Activated gamma-delta T cell (primary cell): Measurements from ENCODE around the gene TENM4.
"Not testable (repeated sequence)": the region's sequence is repeated elsewhere in the genome, so short reads cannot be mapped to it uniquely, and the experiment has no call there.

Source experiments
- DNase-seq: peaks from one replicate; lab custom pipeline; 2025; lab: John Stamatoyannopoulos, UW

Gene TENM4

GRCh38 chr11:79021601-79022000, 419.2 kb downstream of the TENM4 start:
- DNase-seq, result no peak

GRCh38 chr11:79019975-79020374, 420.9 kb downstream of the TENM4 start:
- DNase-seq, result no peak

- no peak for DNase-seq
Measured at GRCh38 chr11:79019277-79019676, 421.6 kb downstream of the TENM4 start.

- DNase-seq, result no peak
Measured at GRCh38 chr11:79018371-79018849, 422.4 kb downstream of the TENM4 start.

GRCh38 chr11:79017811-79018210, 423.0 kb downstream of the TENM4 start:
- no peak for DNase-seq

- no peak for DNase-seq
Measured at GRCh38 chr11:79013509-79013908, 427.3 kb downstream of the TENM4 start.

GRCh38 chr11:79011357-79011756, 429.5 kb downstream of the TENM4 start:
- DNase-seq, result no peak

GRCh38 chr11:79007771-79008402, 432.9 kb downstream of the TENM4 start:
- DNase-seq, result no peak

- DNase-seq, result no peak
Measured at GRCh38 chr11:79006854-79007253, 434.0 kb downstream of the TENM4 start.

- DNase-seq, result no peak
Measured at GRCh38 chr11:78996007-78996406, 444.8 kb downstream of the TENM4 start.

- DNase-seq, result no peak
Measured at GRCh38 chr11:78995171-78995570, 445.7 kb downstream of the TENM4 start.

- DNase-seq, result no peak
Measured at GRCh38 chr11:78993802-78994430, 446.9 kb downstream of the TENM4 start.

GRCh38 chr11:78991681-78992080, 449.1 kb downstream of the TENM4 start:
- DNase-seq, result no peak

- DNase-seq, result no peak
Measured at GRCh38 chr11:78990261-78990660, 450.6 kb downstream of the TENM4 start.

- DNase-seq, result no peak
Measured at GRCh38 chr11:78987748-78988147, 453.1 kb downstream of the TENM4 start.

GRCh38 chr11:78986305-78986704, 454.5 kb downstream of the TENM4 start:
- no peak for DNase-seq

- DNase-seq, result no peak
Measured at GRCh38 chr11:78985663-78986062, 455.2 kb downstream of the TENM4 start.

- no peak for DNase-seq
Measured at GRCh38 chr11:78982473-78982872, 458.4 kb downstream of the TENM4 start.

- no peak for DNase-seq
Measured at GRCh38 chr11:78981153-78981552, 459.7 kb downstream of the TENM4 start.

GRCh38 chr11:78978831-78979230, 462.0 kb downstream of the TENM4 start:
- DNase-seq, result no peak

GRCh38 chr11:78977848-78978247, 463.0 kb downstream of the TENM4 start:
- DNase-seq, result not testable (repeated sequence)

- DNase-seq, result no peak
Measured at GRCh38 chr11:78977009-78977408, 463.8 kb downstream of the TENM4 start.

- no peak for DNase-seq
Measured at GRCh38 chr11:78975081-78975480, 465.7 kb downstream of the TENM4 start.

- no peak for DNase-seq
Measured at GRCh38 chr11:78973876-78974275, 467.0 kb downstream of the TENM4 start.
